ENCODE data around the gene DHRS12.

Gene DHRS12, protein sequence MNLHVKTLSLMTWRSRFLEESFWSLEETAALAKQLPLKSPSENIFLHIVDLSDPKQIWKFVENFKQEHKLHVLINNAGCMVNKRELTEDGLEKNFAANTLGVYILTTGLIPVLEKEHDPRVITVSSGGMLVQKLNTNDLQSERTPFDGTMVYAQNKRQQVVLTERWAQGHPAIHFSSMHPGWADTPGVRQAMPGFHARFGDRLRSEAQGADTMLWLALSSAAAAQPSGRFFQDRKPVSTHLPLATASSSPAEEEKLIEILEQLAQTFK

DNA sequence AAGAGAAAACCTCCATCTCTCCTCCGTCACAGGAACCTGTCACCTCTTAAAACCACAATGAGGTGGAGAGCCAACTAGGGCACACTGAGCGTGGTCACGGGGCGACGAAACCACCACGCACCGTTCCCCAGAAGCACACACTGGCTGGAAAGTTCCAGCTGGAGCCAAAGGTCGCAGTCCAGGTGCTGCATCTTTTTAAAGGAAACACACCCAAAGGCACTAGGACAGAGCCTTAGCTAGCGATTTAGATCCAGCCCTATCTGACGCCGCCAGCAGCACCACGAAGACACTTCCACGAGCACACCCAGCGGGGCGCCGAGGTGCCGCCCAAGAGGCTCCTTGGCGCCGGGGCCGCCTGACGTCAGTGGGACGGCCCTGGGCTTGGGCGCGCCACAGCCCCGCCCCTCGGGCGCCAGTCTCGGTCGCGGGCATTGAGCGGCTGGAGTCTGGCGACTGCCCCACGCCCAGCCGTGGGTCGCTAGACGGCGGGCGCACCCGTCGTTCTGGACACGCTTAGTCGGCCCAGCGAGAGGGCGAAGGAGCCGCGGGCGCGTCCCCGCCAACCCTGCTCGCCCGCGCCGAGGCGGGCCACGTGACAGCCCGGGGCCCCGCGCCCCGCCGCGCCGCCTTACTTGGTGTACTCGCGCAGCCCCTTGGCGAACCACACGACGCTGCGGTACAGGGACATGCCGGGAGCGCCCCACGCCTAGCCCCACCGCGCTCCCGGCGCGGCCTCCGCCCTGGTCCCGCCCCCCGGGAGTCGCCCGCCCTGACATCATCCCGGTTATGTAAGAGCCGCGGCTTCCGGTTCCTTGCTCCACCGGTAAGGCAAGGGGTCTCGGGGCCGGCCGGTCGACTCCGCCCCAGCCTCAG lies at the start of gene DHRS12:
TSS of gene DHRS12 (minus strand) at position 742 of the 873 bp plus-strand sequence. CDS start 4,504 bp downstream, outside the sequence.
- DNase-seq (ENCODE audit: low spot score): peak; percentile 96

DNA sequence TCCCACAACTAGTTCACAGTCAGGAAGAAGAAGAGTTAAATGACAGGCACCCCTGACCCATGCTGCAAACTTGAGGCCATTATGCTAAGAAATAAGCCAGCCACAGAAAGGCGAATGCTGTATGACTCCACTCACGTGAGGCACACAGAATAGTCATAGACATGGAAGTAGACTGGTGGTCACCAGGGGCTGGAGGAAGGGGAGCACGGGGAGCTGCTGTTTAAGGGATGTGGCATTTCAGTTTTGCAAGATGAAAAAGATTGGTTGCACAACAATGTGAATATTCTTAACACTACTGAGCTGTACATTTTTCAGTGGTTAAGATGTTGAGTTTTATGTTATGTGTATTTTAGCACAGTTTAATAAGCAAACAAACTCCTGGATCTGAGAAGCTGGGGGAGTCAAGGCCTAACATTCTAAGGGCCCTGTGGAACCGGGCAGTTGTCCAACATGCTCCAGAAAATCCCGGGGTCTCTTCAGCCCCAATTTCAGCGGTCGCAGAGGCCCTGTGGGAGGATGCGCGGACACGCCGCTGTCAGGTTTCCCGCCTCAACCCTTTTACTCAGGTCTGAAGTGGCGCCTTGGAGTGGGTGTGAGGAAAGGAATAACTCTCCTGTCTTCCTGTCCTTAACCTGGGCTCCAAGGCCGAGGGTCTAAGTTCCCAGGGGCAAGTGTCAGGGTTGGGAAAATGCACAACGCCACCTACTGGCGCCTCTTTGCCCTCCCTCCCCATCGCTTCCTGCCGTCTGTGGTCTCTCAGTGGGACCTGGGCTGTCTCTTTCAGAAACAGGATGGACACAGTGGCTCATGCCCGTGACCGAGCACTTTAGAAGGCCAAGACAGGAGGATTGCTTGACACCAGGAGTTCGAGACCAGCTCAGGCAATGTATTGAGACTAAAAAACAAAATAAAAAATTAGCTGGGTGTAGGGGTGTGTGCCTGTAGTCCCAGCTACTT lies 45.5 kb upstream of the DHRS12 start:
- DNase-seq (ENCODE audit: low spot score): peak; percentile 46

DNA sequence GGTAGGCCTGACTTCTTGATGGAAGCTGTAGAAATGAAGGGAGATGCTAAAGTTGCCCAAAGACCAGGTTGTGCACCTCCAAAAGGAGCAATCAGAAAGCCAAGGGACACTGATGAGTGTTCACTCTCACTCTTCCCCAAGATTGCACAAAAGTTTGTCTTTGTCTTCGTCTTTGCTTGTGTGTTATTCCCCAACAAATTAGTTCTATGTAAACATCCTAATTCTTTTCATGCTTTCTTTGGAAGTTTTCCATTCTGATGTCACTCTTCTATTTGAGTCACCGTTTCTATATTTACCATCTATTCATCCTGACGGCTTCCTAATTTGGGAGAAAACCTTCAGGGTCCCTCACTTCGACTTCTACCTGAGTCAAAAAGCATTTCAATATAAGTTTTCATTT lies 44.7 kb upstream of the DHRS12 start:
- DNase-seq (ENCODE audit: low spot score): no peak

DNA sequence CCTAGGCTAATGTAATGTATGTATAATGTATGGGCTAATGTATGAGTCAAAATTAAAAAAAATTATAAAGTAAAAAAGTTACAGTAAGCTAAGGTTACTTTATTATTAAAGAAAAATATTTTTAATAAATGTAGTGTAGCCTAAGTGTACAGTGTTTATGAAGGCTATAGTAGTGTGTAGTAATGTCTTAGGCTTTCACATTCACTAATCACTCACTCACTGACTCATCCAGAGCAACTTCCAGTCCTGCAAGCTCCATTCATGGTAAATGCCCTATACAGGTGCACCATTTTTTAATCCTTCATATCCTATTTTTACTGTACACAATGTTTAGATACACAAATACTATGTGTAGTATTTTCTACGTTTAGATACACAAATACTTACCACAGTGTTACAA lies 42.8 kb upstream of the DHRS12 start:
- no peak for DNase-seq (ENCODE audit: low spot score)

DNA sequence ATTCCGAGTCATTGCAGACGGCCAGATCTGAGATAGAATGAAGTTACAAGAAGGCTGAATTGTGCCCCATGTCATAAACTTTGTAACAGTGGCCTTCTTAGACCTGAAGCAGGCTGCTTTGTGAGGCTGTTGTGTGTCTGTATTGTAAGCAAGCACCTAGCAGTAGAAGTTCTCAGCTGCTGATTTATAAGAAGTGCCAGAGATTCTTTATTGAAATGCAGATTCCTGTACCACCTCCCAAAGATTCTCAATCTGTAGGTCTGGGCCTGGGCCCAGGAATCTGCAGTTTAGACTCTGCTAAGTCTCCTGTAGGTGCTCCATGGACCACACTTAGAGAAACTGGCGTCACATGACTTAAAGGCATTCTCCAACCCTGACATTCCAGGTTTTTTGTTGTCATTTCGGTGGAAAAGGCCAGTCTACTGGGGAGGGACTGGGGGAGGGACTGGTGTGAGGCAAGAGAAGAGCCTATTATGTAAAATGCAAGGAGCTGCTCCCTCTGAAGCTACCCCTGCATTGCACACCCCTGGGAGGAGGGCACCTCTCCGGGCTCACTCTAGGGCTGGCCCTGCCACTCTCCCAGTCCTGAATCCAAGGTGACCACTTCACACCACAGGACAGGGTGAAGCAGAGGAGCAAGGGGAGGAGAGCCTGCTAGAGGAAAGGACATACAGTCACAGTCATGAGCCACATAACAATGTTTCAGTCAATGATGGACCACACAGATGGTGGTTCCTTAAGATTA lies 41.8 kb upstream of the DHRS12 start:
- no peak for DNase-seq (ENCODE audit: low spot score)

DNA sequence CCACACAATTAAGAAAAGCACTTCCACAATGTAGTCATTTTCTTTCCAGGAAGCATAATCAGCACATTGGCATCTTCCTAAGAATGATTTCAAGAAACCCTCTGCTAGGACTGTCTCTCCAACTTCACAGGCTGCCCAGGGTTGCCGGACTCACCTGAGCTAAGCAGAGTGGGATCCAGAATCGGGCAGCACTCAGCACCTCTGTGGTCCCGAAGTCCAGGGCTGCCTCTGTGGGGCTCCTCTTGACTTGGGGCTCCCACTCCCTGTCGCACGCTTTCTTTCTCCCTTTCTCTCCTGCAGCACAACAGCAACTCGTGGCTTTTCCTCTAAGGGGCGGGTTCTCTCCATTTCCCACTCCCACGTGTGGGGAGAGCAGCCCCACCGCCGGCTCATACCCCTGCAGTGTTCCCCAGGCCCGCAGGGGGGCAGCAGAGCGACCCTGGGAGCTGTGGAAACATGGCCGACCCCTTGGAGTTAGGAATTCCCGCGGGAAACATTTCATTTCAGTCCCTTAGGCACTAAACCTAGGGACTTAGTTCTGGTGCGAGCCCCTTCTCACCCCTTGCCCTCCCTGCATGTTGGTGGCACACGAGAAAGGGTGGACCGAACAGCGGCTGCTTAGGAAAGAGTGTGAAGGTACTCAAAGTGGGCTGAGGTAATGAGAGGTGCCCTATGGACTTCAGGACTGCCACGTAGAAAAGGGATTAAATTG lies 41.1 kb upstream of the DHRS12 start, which contains the start of gene TMEM272:
TSS of gene TMEM272 (minus strand) at position 316 of the 712 bp plus-strand sequence. CDS start 6,647 bp downstream, outside the sequence.
- DNase-seq (ENCODE audit: low spot score): peak; percentile 82

GRCh38 chr13:51843529-51843928 lies 39.6 kb upstream of the DHRS12 start:
- no peak for DNase-seq (ENCODE audit: low spot score)

GRCh38 chr13:51841732-51842131 lies 37.8 kb upstream of the DHRS12 start:
- no peak for DNase-seq (ENCODE audit: low spot score)

- DNase-seq (ENCODE audit: low spot score): no peak
Measured at GRCh38 chr13:51840917-51841316, 37.0 kb upstream of the DHRS12 start.

- no peak for DNase-seq (ENCODE audit: low spot score)
Measured at GRCh38 chr13:51839711-51840540, 36.0 kb upstream of the DHRS12 start.

GRCh38 chr13:51838240-51838846 lies 34.4 kb upstream of the DHRS12 start:
- peak; percentile 75 for DNase-seq (ENCODE audit: low spot score)

- DNase-seq (ENCODE audit: low spot score): no peak
Measured at GRCh38 chr13:51837016-51837415, 33.1 kb upstream of the DHRS12 start.

DNA sequence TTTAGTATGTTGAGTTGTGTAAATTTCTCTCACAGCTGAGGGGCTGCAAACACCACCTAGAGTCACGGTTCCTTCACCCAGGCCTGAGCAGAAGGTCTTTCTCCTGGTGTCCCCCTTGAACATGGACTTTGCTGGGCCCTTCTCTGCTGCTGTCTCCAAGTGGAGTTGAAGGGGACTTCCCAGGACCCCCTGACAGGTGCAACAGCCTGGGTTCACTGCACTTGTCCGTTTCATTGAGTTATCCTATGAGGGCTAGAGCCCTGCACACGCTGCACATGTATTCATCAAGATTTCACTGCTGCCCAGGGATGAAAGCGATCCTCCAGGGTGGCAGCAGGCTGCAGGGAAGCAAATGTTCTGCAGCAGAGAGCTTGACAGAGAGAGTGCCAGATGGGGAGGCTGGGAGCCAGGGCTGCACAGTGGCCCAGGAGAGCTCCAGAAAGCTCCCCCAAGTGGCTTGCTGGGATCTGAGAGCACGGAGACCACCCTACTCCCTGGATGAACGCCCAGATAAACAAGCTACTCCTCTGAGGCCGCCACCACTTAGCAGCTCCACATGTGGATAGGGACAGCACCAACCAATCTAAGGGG lies 30.7 kb upstream of the DHRS12 start:
- no peak for DNase-seq (ENCODE audit: low spot score)

GRCh38 chr13:51833980-51834379 lies 30.0 kb upstream of the DHRS12 start:
- DNase-seq (ENCODE audit: low spot score): no peak

- peak; percentile 65 for DNase-seq (ENCODE audit: low spot score)
Measured at GRCh38 chr13:51832471-51833152, 28.6 kb upstream of the DHRS12 start.

- no peak for DNase-seq (ENCODE audit: low spot score)
Measured at GRCh38 chr13:51831519-51831918, 27.6 kb upstream of the DHRS12 start.

DNA sequence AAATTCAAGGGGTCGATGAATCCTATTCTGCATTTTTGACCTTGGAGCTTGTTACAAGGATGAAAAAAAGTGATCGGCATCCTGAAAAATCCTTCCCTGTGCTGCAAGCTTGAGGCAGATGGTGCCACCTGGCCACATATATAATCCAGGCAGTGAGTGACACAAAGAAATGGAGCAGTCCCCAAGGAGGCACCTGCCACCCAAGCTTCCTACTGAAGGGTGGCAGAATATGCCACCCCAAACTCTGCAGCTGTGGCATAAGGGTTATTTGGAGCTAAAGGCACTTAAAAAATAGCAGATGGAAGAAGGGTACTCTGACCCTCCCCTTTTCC lies 25.6 kb upstream of the DHRS12 start:
- no peak for DNase-seq (ENCODE audit: low spot score)
